NT2/D1 (cell line): ENCODE measurements around the gene BPTF.
"Not testable (repeated sequence)": the region's sequence is repeated elsewhere in the genome, so short reads cannot be mapped to it uniquely, and the experiment has no call there.

Experiments used
- DNase-seq: peaks from one replicate; pipeline ENCODE4 v3.0.0-alpha.2; 2011; ENCODE audit warnings: low read depth, low spot score
- H3K27me3 ChIP-seq: 2 replicates; pipeline ENCODE4 v1.6.0; 2011; ENCODE audit warnings: mild to moderate bottlenecking; ENCODE audit not compliant: insufficient read length, insufficient read depth
- H3K36me3 ChIP-seq: 2 replicates; pipeline ENCODE4 v1.6.1; 2011; ENCODE audit warnings: mild to moderate bottlenecking, low read length, mixed read lengths; ENCODE audit not compliant: insufficient read depth, insufficient read length
- H3K4me1 ChIP-seq: 2 replicates; pipeline ENCODE4 v1.5.1; 2011; ENCODE audit not compliant: insufficient read depth, insufficient read length
- H3K4me3 ChIP-seq: 2 replicates; pipeline ENCODE4 v1.5.1; 2011; ENCODE audit warnings: low read depth; ENCODE audit not compliant: insufficient read length
- H3K9ac ChIP-seq: 2 replicates; pipeline ENCODE4 v1.6.0; 2011; ENCODE audit warnings: low read depth; ENCODE audit not compliant: insufficient read length
- H3K9me3 ChIP-seq: 2 replicates; pipeline ENCODE4 v1.5.1; 2011; ENCODE audit warnings: mild to moderate bottlenecking, low read length; ENCODE audit not compliant: insufficient read depth
- SUZ12 ChIP-seq: IDR thresholded peaks from 2 replicates; pipeline ENCODE4 v1.6.1; 2011; ENCODE audit not compliant: insufficient read length, insufficient read depth; ENCODE audit errors: extremely low read depth
- YY1 ChIP-seq: IDR thresholded peaks from 2 replicates; pipeline ENCODE4 v1.6.1; 2011; ENCODE audit not compliant: insufficient read length, insufficient read depth
- ZNF274 ChIP-seq: IDR thresholded peaks from 2 replicates; pipeline ENCODE4 v1.6.1; 2011; ENCODE audit warnings: mild to moderate bottlenecking, low read depth, low read length

The BPTF gene

DNA sequence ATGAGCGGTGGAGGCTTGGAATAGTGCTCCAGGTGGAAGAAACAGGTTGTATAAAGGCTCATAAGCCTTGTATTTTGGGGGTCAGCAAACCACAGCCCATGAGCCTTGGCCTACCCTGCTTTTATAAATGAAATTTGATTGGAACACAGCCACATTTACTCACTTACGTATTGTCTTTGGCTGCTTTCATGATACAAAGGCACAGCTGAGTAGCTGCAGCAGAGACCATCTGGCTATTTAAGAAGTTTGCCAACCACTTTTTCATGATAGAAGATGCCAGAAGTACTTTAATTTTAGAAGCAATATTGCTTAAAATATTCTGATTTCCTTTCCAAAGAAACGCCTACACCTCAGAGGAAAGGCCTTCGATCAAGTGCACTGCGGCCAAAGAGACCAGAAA, 97.2 kb downstream of the BPTF start:
- Histone ChIP-seq H3K4me1 (no peaks in the 10 kb centered on the region), H3K27me3 (no peaks in the 10 kb centered on the region), H3K9me3 (no peaks in the 10 kb centered on the region), H3K9ac (no peak overlapping the region), H3K4me3 (no peak overlapping the region), H3K36me3 (peaks cover 74% of the 10 kb centered on the region)
- TF ChIP-seq YY1, result no peak
- TF ChIP-seq SUZ12, result no peak
- TF ChIP-seq ZNF274, result no peak
- DNase-seq, result no peak

DNA sequence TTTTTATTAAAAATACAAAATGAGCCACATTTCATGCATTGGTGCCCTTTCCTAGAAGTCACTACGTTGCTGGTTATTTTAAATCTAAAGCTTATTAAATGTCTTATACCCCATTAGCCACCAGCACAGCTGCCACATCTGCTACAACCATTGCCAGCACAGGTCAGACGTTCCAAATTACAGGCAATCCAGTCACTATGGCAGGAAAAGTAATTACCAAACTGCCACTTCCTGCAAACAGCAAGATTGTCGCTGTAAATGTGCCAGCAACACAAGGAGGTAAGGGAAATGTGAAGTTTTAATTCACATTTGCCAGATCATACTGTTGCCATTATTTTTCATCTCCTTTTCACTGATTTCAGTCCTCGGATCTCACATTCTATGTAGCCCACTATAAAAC, 103.5 kb downstream of the BPTF start:
- not testable (repeated sequence) for H3K4me1 ChIP-seq, H3K9me3 ChIP-seq, H3K9ac ChIP-seq, H3K4me3 ChIP-seq, DNase-seq, H3K27me3 ChIP-seq
- H3K36me3 ChIP-seq, result peaks cover 76% of the 10 kb centered on the region

DNA sequence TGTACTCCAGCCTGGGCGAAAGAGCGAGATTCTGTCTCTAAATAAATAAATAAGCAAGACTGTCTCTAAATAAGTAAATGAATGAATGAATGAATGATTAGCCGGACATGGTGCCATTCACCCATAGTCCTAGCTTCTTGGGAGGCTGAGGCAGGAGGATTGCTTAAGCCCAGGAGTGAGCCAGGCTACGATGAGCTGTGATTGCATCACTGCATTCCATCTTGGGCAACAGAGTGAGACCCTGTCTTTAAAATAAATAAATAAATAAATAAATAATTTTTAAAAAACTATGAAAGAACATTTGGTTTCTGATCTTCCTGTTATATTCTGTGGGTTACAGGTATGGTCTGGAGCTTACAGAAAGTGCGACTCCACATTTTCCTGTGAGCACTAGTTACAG, 105.9 kb downstream of the BPTF start:
- Histone ChIP-seq H3K9me3 (no peaks in the 10 kb centered on the region), H3K36me3 (peaks cover 76% of the 10 kb centered on the region), H3K4me1 (no peaks in the 10 kb centered on the region), H3K4me3 (no peak overlapping the region), H3K27me3 (no peaks in the 10 kb centered on the region), H3K9ac (no peak overlapping the region)
- DNase-seq, result no peak
- no peak for TF ChIP-seq SUZ12
- no peak for TF ChIP-seq ZNF274
- no peak for TF ChIP-seq YY1

DNA sequence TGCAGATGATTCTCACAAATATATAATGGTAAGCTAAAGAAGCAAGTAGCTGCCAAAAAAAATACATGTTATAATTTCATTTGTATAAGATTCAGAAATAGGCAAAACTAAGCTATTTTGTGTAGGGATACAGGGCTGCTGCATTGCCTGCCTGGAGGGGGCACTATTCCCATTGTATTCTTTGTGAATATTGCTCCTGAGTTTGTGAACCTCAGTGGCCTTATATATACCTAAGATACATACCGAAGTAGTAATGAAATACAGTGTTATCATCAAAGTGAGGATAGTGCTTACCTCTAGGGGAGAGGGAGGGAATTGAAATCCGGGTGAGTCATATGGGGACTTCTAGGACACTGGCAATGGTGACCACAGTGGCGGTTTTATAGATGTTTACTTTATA, 117.5 kb downstream of the BPTF start:
- H3K27me3 ChIP-seq, result no peaks in the 10 kb centered on the region
- H3K36me3 ChIP-seq, result peaks cover 80% of the 10 kb centered on the region
- H3K9ac ChIP-seq, result no peak overlapping the region
- TF ChIP-seq SUZ12 (no peak), ZNF274 (no peak), YY1 (no peak)
- no peaks in the 10 kb centered on the region for H3K4me1 ChIP-seq
- H3K9me3 ChIP-seq, result no peaks in the 10 kb centered on the region
- no peak for DNase-seq
- no peak overlapping the region for H3K4me3 ChIP-seq

DNA sequence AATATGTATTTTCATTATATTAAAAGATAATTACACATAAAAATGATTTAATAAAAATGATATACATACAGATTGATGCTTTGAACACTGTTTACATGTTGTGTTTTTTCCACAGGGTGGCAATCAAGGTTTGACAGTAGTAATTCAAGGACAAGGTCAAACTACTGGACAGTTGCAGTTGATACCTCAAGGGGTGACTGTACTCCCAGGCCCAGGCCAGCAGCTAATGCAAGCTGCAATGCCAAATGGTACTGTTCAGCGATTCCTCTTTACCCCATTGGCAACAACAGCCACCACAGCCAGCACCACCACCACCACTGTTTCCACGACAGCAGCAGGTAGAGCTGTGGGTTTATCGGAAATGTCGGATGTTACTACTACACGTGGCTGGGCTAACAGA, 118.7 kb downstream of the BPTF start:
- H3K27me3 ChIP-seq, result no peaks in the 10 kb centered on the region
- DNase-seq, result no peak
- H3K4me1 ChIP-seq, result no peaks in the 10 kb centered on the region
- H3K9ac ChIP-seq, result no peak overlapping the region
- H3K4me3 ChIP-seq, result no peak overlapping the region
- H3K36me3 ChIP-seq, result peaks cover 90% of the 10 kb centered on the region
- no peak for TF ChIP-seq SUZ12
- TF ChIP-seq YY1, result no peak
- TF ChIP-seq ZNF274, result no peak
- H3K9me3 ChIP-seq, result no peaks in the 10 kb centered on the region

DNA sequence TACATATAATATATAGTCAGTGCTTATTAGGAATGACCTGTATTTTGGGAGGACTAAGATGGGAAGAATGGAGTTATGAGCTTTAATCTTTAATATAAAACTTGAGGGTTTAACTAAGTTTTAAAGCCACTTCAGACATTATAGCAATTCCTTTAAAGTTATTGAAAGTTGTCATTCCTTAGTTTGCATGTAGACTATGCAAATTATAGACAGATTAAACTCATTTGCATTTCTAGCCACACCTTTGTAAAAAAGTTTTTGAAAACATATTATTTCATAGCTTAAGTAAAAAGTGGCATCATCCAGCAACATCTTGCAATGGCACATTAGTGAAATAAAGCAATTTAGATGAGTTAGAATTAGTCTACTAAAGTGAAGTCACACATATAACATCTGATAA, 121.2 kb downstream of the BPTF start:
- Histone ChIP-seq H3K9ac (no peak overlapping the region), H3K4me3 (no peak overlapping the region), H3K4me1 (no peaks in the 10 kb centered on the region), H3K9me3 (no peaks in the 10 kb centered on the region), H3K27me3 (no peaks in the 10 kb centered on the region), H3K36me3 (peaks cover 84% of the 10 kb centered on the region)
- DNase-seq, result no peak
- TF ChIP-seq ZNF274, result no peak
- TF ChIP-seq YY1, result no peak
- no peak for TF ChIP-seq SUZ12

DNA sequence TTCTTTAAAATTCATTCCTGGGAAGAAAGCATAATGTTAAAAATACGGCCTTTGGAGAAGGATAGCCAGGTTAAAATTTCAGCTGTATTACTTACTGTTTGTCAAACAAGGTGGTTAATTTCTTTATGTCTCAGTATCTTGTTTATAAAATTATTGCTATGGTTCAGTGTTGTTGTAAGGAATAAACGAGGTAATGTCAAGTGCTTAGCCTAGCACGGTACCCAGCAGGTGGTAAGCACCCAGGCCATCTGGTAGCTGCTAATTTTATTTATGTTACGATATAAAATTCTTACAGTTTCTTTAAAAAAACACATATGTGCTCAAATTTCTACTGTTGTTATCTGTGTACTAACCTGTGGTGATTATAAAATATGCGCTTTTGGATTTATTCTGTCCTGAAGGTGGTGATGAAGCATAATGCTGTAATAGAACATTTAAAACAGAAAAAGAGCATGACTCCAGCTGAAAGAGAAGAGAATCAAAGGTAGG, 122.1 kb downstream of the BPTF start:
- Histone ChIP-seq H3K4me1 (no peaks in the 10 kb centered on the region), H3K36me3 (peaks cover 84% of the 10 kb centered on the region), H3K9me3 (no peaks in the 10 kb centered on the region), H3K4me3 (no peak overlapping the region), H3K9ac (no peak overlapping the region), H3K27me3 (no peaks in the 10 kb centered on the region)
- TF ChIP-seq YY1, result no peak
- no peak for TF ChIP-seq SUZ12
- TF ChIP-seq ZNF274, result no peak
- DNase-seq, result no peak

DNA sequence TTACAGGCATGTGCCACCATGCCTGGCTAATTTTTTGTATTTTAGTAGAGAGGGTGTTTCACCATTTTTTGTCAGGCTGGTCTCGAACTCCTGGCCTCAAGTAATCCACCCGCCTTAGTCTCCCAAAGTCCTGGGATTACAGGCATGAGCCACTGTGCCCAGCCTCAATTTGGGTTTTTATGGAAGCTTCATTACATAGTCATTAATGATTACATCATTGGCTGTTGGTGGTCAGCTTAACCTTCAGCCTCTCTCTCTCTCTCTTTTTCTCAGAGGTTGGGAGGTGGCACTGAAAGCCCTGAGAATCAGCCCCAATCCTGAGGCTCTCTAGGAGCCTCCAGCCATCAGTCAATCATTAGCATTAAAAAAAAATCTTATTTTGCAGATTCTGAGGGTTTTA, 125.6 kb downstream of the BPTF start:
- DNase-seq, result no peak
- H3K36me3 ChIP-seq, result peaks cover 69% of the 10 kb centered on the region
- no peaks in the 10 kb centered on the region for H3K27me3 ChIP-seq
- TF ChIP-seq YY1 (no peak), SUZ12 (no peak), ZNF274 (no peak)
- H3K4me3 ChIP-seq, result no peak overlapping the region
- H3K9ac ChIP-seq, result no peak overlapping the region
- no peaks in the 10 kb centered on the region for H3K9me3 ChIP-seq
- H3K4me1 ChIP-seq, result no peaks in the 10 kb centered on the region
